ENCODE measurements around the gene SHISA2. TPM values are rescaled to one million over a fixed set of nuclear protein-coding genes. Genes with fewer than 3 reads are reported as not detected.
"Not testable (repeated sequence)": the region's sequence is repeated elsewhere in the genome, so short reads cannot be mapped to it uniquely, and the experiment has no call there.

SHISA2 gene
- under 1 TPM; 0.09 to 0.67 (median 0.62) TPM for polyA plus RNA-seq

DNA sequence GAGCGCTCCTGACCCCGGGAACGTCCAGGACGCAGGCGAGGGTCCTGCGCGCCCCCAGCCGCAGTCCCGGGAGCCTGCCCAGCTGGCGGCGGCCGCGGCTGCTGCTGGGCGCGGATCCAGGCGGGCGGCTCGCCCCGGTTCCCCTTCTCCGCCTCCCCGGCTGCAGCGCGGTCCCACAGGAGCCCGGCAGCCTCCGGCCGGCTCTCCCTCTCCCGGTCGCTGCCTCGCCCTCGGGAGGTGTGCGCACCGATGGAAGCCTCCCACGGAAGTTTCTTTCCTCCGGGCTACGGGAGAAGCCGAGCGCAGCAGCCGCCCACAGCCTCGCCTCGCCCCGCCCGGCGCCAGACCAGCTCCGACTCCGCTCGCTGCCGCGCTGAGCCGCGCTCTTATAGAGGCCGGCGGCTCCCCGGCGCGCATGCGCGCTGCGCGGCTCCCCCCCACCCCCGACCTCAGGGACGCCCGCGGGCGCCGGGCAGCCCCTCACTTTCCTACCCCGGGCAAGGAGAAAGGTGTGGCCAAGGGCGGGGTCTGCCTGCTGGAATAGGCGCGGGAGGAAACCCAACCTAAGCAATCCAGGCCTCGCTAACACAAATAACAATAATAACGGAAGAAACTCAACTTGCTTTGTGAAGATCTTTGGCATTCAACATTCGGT lies at the start of gene SHISA2:
SHISA2 (minus strand) TSS at position 360 of the 655 bp plus-strand sequence. CDS start 1,041 bp downstream, outside the sequence.
- 1 to 2% (median 1%) methylated on average over 58 to 71 of the region's 72 CpGs for WGBS, 3 donors

DNA sequence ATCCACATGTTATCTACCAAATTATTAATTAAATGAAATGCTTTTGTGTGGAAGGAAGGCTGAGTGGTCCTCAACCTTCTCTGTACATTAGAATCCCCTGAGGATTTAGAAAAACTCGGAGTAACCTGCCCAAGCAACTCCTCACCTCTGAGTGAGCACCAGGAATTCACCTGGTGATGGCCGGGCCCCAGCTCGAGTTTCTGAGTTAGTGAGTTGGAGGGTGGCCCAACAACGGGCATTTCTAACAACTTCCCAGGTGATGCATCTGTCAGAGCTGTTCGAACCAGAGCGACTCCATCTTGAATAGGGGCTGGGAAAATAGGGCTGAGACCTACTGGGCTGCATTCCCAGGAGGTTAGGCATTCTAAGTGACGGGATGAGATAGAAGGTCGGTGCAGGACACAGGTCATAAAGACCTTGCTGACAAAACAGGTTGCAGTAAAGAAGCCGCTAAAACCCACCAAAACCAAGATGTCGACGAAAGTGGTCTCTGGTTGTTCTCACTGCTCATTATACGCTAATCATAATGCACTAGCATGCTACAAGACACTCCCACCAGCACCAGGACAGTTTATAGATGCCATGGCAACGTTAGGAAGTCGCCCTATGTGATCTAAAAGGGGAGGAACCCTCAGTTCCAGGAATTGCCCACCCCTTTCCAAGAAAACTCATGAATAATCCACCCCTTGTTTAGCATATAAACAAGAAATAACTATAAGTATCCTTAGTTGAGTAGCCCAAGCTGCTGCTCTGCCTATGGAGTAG lies 44.2 kb upstream of the SHISA2 start:
- no peak overlapping the region for H3K27ac ChIP-seq (ENCODE audit: low read depth, low read length)
- 65 to 78% (median 68%) methylated on average over 14 of the region's 14 CpGs for WGBS, 3 donors

More for the DNA sequence above, at the start of gene SHISA2:
- no peak within 1 kb of the TSS for H3K27ac ChIP-seq (ENCODE audit: low read depth, low read length)

DNA sequence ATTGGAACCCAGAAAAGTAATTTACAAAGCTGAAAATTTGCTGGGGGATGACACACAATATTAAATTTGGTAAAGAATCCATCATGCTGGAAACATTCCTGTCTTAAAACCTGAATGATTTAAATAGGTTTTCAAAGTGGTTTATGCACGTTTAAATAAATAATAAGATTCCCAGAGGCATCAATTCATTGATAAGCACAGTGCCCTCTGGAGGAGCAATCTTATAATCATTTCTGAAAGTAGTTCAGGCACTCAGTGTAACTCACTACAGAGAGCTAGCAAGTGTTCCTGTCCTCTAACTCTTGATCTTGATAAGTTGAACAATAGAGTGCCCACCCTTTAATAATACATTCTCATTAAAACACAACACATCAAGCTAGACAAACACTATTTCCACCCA lies 43.5 kb upstream of the SHISA2 start:
- no peak overlapping the region for H3K27ac ChIP-seq (ENCODE audit: low read depth, low read length)
- 18 to 34% (median 22%) methylated on average over 1 of the region's 1 CpG for WGBS, 3 donors

DNA sequence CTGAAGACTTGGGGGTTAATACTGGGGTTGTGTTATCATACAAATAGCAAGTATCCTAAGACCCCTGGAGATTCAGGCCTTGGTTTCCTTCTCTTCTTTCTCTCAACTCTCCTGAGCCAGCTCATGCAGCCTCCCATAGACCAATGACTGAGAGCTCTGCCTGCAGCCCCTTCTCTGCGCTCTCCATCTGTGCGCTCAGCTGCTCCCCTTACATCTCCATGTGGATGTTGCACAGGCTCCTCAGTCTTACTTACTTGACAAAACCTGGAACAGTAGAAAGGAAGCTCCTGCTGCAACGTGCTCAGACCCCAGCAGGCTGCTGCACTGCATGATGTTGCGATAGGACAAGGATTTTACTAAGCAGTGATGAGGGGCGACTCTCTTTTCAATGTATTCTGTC lies 25.0 kb upstream of the SHISA2 start:
- H3K27ac ChIP-seq (ENCODE audit: low read depth, low read length): not testable (repeated sequence)
- WGBS, 3 donors: 78 to 81% (median 80%) methylated on average over 5 of the region's 5 CpGs

DNA sequence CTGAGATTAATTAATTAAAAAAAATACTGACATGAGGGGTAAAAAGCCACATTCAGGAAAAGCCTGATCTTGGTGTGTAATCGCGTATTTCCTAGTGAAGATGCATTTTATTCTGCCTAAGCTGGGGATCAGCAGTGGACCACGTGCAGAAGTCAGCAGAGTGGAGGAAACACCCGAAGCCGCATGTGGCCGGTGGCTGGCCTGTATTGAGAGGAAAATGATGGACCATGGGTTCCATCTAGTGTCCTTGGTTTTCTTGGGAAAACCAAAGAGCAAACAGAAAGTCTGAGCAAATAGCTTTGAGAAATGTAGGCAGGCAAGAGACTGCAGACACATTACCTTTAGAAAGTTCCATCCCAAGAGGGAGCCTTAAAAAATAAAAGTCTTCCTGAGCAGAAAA lies 23.7 kb upstream of the SHISA2 start:
- WGBS, 3 donors: 38 to 58% (median 54%) methylated on average over 6 of the region's 6 CpGs

DNA sequence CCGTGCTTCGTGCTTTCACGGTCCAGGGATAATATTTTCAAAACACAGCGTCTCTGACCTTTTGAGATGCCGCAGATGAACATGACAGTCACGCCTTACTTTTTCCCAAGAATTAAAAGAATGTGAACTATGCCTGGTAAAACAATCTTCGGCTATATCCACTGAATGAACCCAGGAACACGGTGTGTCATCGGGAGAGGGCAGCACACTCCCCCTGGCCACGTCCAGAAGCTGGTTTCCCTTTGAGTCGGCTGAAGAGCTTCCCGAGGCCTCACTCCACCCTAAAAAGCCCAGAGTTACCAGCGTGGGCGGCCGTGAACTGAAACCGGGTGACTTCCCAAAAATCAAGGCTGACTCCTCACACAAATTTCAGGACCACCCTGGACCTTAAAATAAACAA lies 22.9 kb upstream of the SHISA2 start:
- no peak overlapping the region for H3K27ac ChIP-seq (ENCODE audit: low read depth, low read length)
- WGBS, 3 donors: 30 to 34% (median 32%) methylated on average over 16 of the region's 16 CpGs

More for the DNA sequence above, 23.7 kb upstream of the SHISA2 start:
- no peak overlapping the region for H3K27ac ChIP-seq (ENCODE audit: low read depth, low read length)

DNA sequence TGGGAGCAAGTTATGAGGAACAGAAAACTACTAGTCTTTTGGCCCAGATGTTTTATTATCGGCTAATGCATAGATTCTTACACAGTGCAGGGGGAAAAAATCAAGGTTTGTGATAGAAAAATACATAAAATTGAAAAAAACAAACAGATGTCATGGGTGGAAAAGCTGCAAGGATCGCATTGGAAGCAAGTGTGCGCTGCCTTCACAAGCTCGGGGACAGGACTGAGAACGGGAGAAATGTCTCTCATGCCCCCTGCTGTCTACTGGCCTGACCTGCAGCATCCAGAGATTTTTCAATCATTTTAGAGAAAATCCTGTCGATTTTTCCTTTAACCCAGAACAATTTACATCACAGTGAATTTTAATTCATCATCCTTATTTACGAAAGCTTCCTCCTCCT lies 20.5 kb upstream of the SHISA2 start:
- not testable (repeated sequence) for H3K27ac ChIP-seq (ENCODE audit: low read depth, low read length)
- WGBS, 3 donors: 5 to 12% (median 11%) methylated on average over 5 of the region's 7 CpGs

DNA sequence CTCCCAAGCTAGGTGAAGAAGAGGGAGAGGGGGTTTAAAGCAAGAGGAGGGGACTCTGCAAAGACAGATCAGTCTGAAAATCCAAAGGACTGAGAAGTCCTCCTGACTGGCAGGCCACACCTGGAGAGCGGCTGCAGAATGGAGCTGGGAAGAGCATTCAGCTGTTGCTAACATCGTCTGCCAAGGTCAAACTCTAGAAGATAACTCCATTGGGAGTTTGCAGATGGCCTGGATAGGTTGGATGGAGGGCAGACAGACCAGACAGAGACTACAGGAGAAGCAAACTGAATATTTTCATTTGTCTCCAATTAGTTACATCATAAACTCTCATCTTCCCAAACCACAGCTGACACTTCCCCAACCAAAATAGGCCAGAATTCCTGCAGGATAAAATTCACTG lies 19.9 kb upstream of the SHISA2 start:
- 69 to 94% (median 86%) methylated on average over 2 of the region's 2 CpGs for WGBS, 3 donors
- H3K27ac ChIP-seq (ENCODE audit: low read depth, low read length): no peak overlapping the region

DNA sequence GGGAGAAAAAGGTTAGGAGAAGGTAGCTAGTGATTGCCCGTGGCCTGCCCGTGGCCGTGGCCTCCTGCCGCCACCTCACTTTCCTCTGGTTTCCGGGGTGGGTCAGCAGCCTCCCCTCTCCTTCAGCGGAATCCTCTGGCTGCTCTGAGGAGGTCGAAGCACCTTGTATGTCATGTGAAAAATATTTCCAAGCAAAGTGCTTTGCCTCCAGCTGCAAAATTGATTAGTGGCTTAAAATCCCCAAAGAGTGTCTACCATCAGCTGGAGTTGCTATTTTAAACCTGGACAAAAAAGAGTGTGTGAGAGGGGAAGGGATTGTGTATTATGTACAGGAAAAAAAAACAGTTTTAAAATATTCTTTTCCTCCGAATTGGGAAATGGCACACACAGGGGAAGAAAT lies 17.8 kb upstream of the SHISA2 start:
- 64 to 81% (median 71%) methylated on average over 8 of the region's 8 CpGs for WGBS, 3 donors
- H3K27ac ChIP-seq (ENCODE audit: low read depth, low read length): not testable (repeated sequence)

DNA sequence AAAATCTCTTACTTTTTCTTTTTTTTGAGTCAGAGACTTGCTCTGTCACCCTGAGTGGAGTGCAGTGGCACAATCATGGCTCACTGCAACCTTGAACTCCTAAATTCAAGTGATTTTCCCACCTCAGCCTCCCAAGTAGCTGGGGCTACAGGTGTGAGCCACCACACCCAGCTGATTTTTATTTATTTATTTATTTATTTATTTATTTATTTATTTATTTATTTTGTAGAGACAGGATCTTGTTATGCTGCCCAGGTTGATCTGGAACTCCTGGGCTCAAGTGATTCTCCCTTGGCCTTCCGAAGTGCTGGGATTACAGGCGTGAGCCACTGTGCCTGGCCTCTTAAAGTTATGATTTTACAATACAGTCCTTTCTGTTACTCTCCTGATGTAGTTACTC lies 16.6 kb upstream of the SHISA2 start:
- WGBS, 3 donors: 97 to 100% (median 98%) methylated on average over 2 of the region's 2 CpGs
- not testable (repeated sequence) for H3K27ac ChIP-seq (ENCODE audit: low read depth, low read length)

DNA sequence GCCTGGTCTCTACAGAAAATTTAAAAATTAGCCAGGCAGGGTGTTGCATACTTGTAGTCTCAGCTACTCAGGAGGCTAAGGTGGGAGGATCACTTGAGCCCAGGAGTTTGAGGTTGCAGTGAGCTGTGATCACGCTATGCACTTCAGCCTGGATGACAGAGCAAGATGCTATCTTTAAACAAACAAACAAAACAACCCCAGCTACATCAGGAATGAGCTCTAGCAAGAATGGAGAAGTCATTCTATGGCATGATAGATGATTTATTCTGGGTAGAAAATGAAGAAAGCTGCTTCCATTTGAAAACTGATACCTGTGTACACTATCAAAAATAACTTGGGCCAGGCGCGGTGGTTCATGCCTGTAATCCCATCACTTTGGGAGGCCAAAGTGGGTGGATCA lies 15.8 kb upstream of the SHISA2 start:
- no peak overlapping the region for H3K27ac ChIP-seq (ENCODE audit: low read depth, low read length)
- WGBS, 3 donors: 93 to 94% (median 94%) methylated on average over 3 of the region's 3 CpGs

DNA sequence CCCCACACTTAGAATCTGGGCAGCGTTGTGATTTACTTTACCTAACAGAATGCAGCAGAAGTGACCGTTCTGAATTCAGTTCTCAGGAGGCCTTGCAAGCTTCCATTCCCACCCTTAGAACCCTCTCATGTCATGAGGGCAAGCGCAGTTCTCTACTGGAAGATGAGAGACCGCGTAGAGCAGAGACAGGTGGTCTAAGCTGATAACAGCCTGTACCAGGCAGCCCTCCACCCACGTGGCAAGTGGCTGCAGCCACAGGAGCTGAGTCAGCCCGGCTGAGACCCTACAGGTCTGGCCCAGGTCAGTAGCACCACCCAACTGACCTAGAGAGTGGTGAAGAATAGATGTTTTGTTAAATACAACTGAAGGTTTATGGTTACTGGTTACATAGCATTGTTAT lies 14.7 kb upstream of the SHISA2 start:
- 67 to 72% (median 68%) methylated on average over 7 of the region's 7 CpGs for WGBS, 3 donors

DNA sequence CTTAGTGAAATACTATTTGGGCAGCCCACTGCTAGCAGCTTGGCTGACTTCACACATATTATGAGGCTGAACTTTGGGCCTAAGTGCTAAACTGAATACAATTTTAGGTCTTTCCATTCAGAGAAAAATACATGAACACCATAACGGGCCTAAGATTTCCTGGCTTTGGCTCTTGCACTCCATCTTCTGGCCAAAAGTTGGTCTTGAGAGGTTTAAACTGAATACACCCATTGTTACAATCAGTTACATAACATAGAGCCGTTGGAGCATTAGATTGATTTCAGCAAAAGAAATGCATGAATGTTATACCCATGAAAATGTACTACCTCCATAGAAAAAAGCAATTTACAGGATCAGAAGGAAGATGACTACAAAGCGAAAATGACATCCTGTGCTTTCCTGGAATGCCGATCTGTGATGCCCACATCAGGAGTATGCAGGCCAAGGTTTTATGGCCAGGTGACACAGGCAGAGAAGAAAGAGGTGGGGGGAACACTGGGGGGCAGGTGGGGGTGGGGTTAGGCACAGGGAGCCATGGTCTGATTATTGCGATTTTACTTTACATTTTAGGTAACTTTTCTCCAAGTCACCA lies 11.1 kb upstream of the SHISA2 start:
- H3K27ac ChIP-seq (ENCODE audit: low read depth, low read length): no peak overlapping the region
- 38 to 59% (median 56%) methylated on average over 5 of the region's 5 CpGs for WGBS, 3 donors

More for the DNA sequence above, 14.7 kb upstream of the SHISA2 start:
- H3K27ac ChIP-seq (ENCODE audit: low read depth, low read length): not testable (repeated sequence)

DNA sequence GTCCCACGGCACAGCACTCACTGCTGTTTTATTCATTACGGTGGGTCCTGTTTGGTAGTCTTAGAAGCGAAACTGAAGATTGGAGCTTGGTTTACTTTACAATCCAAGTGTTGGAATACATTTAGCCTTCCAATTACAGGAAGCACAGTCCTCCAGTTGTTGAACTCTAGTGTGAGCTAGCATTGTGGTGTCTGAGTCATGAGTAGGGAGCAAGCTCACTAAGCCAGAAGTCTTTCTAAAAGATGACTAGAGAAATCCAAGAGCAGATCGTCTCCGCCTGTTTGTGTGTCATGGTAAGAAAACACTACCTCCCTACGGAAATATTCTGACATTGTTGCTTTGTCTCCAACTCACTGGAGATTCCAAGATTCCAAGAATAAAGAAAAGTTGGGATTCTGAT lies 10.1 kb upstream of the SHISA2 start:
- no peak overlapping the region for H3K27ac ChIP-seq (ENCODE audit: low read depth, low read length)
- WGBS, 3 donors: 79 to 84% (median 80%) methylated on average over 6 of the region's 6 CpGs

DNA sequence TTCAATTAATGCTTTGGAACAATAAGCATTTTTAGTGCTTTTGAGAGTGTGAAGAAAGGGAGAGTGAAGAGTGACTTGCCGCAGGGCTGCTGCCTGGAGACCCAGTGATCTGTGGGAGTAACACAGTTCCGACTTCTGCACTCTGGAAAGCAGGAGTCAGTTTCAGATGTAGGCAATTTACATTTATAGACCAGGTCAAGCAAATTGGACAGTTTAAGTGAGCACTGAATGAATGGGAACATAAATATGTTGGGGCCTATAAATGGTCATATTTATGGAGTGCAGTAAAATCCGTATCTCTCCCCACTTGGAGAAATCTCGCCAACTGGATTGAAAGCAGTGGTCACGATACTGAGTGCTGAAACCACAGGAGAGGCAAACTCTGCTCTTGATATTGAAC lies 9.4 kb upstream of the SHISA2 start:
- H3K27ac ChIP-seq (ENCODE audit: low read depth, low read length): no peak overlapping the region
- WGBS, 3 donors: 79 to 91% (median 84%) methylated on average over 5 of the region's 5 CpGs

DNA sequence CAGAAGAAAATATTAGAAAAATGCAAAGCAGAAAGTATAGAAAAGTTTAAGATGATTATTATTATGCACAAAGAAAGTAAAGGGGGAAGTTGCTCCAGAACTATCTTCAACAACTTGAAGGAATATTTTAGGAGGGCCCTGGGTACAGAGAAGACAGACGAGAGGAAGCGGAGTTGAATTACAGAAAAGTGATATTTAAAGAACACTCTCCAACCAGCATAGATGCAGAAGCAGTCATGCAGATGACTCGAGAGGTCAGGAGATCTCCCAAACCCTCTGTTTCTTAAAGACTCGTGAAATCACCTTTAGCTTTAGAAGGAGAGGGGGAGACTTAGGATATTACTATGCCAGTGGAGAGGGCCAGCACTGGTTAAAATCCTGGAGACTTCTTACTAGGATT lies 8.5 kb upstream of the SHISA2 start:
- 78 to 88% (median 85%) methylated on average over 4 of the region's 4 CpGs for WGBS, 3 donors
- H3K27ac ChIP-seq (ENCODE audit: low read depth, low read length): no peak overlapping the region

DNA sequence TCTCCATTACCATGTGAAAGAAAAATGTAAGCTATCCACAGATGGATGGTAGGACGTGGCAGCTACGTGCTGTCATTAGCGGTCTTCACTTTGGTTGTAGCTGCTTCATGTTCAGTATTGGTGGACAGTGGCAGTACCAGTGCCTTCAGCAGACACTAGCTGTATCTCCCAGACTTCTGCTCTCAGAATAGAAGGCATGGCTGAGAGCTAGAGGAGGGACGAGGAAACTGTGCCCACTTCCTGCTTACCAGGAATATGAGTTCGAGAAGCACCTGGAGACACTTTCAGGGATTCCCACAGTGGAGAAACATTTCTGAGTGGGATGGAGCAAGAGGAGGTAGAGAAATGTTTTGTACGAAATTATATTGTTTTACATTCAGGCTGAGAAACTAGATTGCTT lies 6.9 kb upstream of the SHISA2 start:
- 60 to 69% (median 61%) methylated on average over 6 of the region's 6 CpGs for WGBS, 3 donors
- H3K27ac ChIP-seq (ENCODE audit: low read depth, low read length): no peak overlapping the region

DNA sequence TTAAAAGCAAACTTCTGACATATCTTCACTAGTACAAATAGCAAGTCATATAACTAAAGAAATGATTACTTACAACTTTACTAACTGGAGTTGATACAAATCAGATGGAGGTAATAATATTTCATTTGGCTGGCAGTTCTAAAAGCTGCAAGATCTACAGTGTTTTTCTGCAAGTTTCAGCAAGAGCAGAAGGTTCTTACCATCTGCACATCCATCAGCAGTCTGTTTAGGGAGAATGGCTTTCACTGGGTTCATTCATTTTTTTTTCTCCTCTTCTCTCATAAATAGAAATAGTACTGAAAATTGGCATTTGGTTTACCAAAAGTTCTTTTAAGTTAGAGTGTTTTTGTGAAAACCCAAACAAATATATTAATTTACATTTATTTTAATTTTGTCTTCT lies 3.1 kb upstream of the SHISA2 start:
- H3K27ac ChIP-seq (ENCODE audit: low read depth, low read length): no peak overlapping the region

DNA sequence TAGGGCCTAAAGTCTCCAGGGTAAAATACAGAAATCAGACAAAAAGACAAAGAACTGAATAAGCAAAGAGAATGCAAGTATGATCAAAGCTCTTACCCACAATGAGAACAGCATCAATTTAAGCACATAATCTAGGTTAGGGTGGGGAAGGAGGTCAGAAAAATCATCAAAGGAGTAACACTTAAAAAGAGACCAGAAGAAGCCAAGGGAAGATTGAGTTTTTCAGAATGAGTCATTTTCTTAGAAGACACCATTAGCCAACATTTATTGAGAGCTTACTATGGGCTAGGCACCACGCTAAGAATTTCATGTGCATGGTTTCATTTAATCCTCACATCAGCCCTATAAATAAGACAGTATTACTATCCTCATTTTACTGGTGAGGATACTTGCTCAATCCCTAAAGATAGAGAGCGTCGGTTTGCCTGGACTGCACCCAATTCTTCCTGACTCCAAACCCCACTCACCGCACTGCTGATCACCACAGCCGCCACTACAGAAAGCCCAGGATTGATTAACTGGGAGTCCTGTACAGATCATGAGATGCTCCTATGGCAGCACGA lies 1.7 kb upstream of the SHISA2 start:
- no peak overlapping the region for H3K27ac ChIP-seq (ENCODE audit: low read depth, low read length)

More for the DNA sequence above, 1.7 kb upstream of the SHISA2 start:
- WGBS, 3 donors: 79 to 88% (median 86%) methylated on average over 6 of the region's 6 CpGs

All from adipose tissue (tissue), 3 donors.